Parathyroid adenoma (tissue), 2 donors: Measurements from ENCODE around the gene HOXD12.

Experiments used
- H2AFZ ChIP-seq: fragments of 300-600 bp; sonication (generic); one replicate; pipeline ENCODE4 v1.7.0; 2017; ENCODE audit warnings: antibody characterized with exemption, mild to moderate bottlenecking
- H3K27ac ChIP-seq: fragments of 300-600 bp; sonication (generic); one replicate; pipeline ENCODE4 v1.7.0; 2017
- H3K27me3 ChIP-seq: fragments of 300-600 bp; sonication (generic); one replicate; pipeline ENCODE4 v1.7.0; 2017; ENCODE audit warnings: low read length; ENCODE audit not compliant: control insufficient read depth, insufficient read depth
- H3K36me3 ChIP-seq: fragments of 300-600 bp; sonication (generic); one replicate; pipeline ENCODE4 v1.7.0; 2017; ENCODE audit warnings: low read length; ENCODE audit not compliant: control insufficient read depth, insufficient read depth
- H3K4me1 ChIP-seq: fragments of 300-600 bp; sonication (generic); one replicate; pipeline ENCODE4 v1.7.0; 2017; ENCODE audit warnings: control low read depth
- H3K4me2 ChIP-seq: fragments of 300-600 bp; sonication (generic); one replicate; pipeline ENCODE4 v1.7.0; 2017; ENCODE audit warnings: low read length
- H3K4me3 ChIP-seq: fragments of 300-600 bp; sonication (generic); one replicate; pipeline ENCODE4 v1.7.0; 2017; ENCODE audit warnings: low read depth, low read length
- H3K79me2 ChIP-seq: fragments of 300-600 bp; sonication (generic); one replicate; pipeline ENCODE4 v1.7.0; 2017; ENCODE audit warnings: control low read depth
- H3K9ac ChIP-seq: fragments of 300-600 bp; sonication (generic); one replicate; pipeline ENCODE4 v1.7.0; 2017; ENCODE audit warnings: mild to moderate bottlenecking
- H3K9me3 ChIP-seq: fragments of 300-600 bp; sonication (generic); one replicate; pipeline ENCODE4 v1.7.0; 2017; ENCODE audit warnings: low read length; ENCODE audit not compliant: control insufficient read depth
- TF ChIP-seq, protein P1 (sequence below): fragments of 300-600 bp; sonication (generic); IDR thresholded peaks from one replicate; pipeline ENCODE4 v1.7.0; 2017; ENCODE audit warnings: antibody characterized with exemption, mild to moderate bottlenecking
- donor health status: primary hyperparathyroidism.

Gene HOXD12

DNA sequence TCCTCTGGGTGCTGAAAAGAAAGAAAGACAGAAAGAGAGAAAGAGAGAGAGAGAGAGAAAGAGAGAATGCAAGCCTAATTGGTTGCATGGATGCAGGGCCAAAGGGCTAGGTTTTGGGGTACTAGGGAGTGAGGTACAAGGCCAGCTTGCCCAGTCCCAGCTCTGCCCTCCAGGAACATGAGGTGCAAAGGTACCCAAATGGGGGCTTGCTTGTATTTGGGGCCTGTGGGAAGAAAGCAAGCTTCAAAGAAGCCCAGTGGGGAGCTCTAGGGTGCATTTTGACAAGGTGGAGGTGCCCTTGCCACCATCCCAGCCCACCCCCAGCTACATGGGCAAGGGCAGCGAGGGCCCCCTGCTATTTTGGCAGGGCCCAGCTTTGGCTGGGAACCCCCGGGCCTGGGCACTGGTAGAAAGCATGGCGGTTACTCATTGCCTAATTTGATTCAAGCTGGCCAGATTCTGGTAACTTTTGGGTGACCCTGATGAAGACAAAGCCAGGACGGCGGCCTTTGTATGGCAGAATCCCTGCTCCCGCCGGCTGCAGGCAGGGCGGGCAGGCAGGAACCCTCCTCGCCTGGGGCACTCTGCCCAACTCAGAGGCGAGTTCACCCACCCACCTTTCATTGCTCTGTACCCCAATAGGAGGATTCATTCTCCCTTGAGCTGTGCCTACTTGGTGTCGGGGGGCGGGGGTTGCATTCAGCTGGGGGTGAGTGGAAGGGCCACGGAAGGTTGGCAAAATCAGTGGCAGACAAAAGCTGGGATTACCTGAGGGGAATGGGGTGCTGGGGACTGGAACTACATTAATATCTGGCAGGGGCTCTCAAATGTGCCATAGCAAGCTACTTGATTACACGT is 51.2 kb downstream of the HOXD12 start:
- H3K36me3 ChIP-seq = no peaks in the 10 kb centered on the region
- no peak overlapping the region for H3K4me3 ChIP-seq
- H3K9me3 ChIP-seq = no peaks in the 10 kb centered on the region
- peaks cover 3% of the 10 kb centered on the region for H3K27me3 ChIP-seq
- H3K27ac ChIP-seq = no peak overlapping the region
- H2AFZ ChIP-seq = no peak overlapping the region
- TF ChIP-seq, protein P1, sequence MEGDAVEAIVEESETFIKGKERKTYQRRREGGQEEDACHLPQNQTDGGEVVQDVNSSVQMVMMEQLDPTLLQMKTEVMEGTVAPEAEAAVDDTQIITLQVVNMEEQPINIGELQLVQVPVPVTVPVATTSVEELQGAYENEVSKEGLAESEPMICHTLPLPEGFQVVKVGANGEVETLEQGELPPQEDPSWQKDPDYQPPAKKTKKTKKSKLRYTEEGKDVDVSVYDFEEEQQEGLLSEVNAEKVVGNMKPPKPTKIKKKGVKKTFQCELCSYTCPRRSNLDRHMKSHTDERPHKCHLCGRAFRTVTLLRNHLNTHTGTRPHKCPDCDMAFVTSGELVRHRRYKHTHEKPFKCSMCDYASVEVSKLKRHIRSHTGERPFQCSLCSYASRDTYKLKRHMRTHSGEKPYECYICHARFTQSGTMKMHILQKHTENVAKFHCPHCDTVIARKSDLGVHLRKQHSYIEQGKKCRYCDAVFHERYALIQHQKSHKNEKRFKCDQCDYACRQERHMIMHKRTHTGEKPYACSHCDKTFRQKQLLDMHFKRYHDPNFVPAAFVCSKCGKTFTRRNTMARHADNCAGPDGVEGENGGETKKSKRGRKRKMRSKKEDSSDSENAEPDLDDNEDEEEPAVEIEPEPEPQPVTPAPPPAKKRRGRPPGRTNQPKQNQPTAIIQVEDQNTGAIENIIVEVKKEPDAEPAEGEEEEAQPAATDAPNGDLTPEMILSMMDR = no peak
- H3K4me1 ChIP-seq = no peaks in the 10 kb centered on the region
- no peak overlapping the region for H3K9ac ChIP-seq
- no peaks in the 10 kb centered on the region for H3K79me2 ChIP-seq
- no peak overlapping the region for H3K4me2 ChIP-seq

GRCh38 chr2:176151442-176152287 is 52.1 kb downstream of the HOXD12 start, which contains the start of gene HOXD4:
HOXD4 (plus strand) TSS chr2:176151550; CDS start chr2:176151634, 84 bp downstream.
- H2AFZ ChIP-seq = no peak within 1 kb of the TSS
- H3K79me2 ChIP-seq = no peaks in the 10 kb centered on the region
- H3K36me3 ChIP-seq = no peaks in the 10 kb centered on the region
- peaks cover 6% of the 10 kb centered on the region for H3K27me3 ChIP-seq
- no peak within 1 kb of the TSS for H3K9ac ChIP-seq
- H3K4me1 ChIP-seq = no peaks in the 10 kb centered on the region
- no peak within 1 kb of the TSS for H3K27ac ChIP-seq
- no peaks in the 10 kb centered on the region for H3K9me3 ChIP-seq
- no peak within 1 kb of the TSS for H3K4me2 ChIP-seq
- no peak within 1 kb of the TSS for H3K4me3 ChIP-seq
- TF ChIP-seq, protein P1 = no peak
